Measurements from ENCODE around the gene LENG1. TPM values are rescaled to one million over a fixed set of nuclear protein-coding genes. Genes with fewer than 3 reads are reported as not detected.
"Not testable (repeated sequence)": the region's sequence is repeated elsewhere in the genome, so short reads cannot be mapped to it uniquely, and the experiment has no call there.

Gene LENG1
- total RNA-seq, 1 donor: 4.7 TPM

DNA sequence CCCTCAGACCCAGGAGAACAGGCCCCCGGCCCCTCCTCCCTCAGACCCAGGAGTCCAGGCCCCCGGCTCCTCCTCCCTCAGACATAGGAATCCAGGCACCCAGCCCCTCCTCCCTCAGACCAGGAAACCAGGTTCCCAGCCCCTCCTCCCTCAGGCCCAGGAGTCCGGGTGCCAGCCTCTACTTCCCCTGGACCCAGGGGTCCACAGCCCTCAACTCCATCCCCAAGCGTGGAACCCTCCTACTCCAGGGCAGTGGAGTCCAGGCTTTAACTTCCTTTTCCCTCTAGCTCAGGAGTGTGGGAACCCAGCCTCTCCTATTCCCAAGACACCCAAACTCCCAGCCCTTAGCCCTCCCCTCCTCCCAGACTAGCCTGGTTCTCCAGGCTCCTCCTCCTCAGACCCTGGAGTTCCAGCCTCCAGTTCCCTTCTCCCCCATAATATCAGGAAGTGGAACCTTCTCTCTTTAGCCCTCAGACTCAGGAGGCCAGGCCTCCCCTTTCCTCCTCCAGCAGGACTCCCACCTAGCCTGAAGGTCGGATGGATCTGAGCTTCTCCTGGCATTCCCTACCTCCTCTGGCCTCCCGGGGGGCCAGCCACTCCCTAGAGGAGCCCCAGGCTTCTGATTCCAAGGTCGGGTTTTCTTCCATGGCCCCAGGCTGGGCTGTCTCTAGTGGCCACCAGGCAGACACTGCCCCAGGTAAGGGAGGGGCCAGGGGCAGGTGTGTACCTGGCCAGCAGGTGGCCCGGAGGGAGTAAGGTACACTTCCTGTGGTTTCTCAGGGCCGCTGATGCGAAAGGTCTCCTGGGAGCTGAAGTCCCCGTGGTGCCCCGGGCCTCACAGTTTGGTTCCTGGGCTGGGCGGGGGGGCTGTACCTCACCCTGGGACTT lies 13.2 kb upstream of the LENG1 start, which contains the start of gene TMC4:
Gene TMC4, minus strand, starts transcription at position 690 of the 888 bp plus-strand sequence. Its CDS starts 43 bp downstream, at position 647.
- TF ChIP-seq CTCF (IDR thresholded peaks at IDR 0.05; ENCODE audit: extremely low read depth, low read depth, low read length): no peak
- Histone ChIP-seq H3K27ac (ENCODE audit: low read depth, low read length) (no peak within 1 kb of the TSS), H2AFZ (ENCODE audit: low read length) (no peak within 1 kb of the TSS), H3K4me3 (ENCODE audit: insufficient read depth, low read length) (no peak within 1 kb of the TSS), H3K27me3 (ENCODE audit: insufficient read depth, low read length) (no peaks in the 10 kb centered on the region), H4K20me1 (ENCODE audit: insufficient read depth, low read length) (no peaks in the 10 kb centered on the region), H3K79me2 (ENCODE audit: insufficient read depth, low read length) (no peaks in the 10 kb centered on the region), H3K36me3 (ENCODE audit: insufficient read depth, low read length) (peaks cover 8% of the 10 kb centered on the region), H3K4me1 (ENCODE audit: insufficient read depth, low read length) (peaks cover 2% of the 10 kb centered on the region), H3K4me2 (ENCODE audit: insufficient read depth, low read length) (no peak within 1 kb of the TSS), H3K9me3 (ENCODE audit: low read depth, low read length) (no peaks in the 10 kb centered on the region)
- peak; percentile 95 for DNase-seq (ENCODE audit: insufficient read length, low spot score, missing footprints)

DNA sequence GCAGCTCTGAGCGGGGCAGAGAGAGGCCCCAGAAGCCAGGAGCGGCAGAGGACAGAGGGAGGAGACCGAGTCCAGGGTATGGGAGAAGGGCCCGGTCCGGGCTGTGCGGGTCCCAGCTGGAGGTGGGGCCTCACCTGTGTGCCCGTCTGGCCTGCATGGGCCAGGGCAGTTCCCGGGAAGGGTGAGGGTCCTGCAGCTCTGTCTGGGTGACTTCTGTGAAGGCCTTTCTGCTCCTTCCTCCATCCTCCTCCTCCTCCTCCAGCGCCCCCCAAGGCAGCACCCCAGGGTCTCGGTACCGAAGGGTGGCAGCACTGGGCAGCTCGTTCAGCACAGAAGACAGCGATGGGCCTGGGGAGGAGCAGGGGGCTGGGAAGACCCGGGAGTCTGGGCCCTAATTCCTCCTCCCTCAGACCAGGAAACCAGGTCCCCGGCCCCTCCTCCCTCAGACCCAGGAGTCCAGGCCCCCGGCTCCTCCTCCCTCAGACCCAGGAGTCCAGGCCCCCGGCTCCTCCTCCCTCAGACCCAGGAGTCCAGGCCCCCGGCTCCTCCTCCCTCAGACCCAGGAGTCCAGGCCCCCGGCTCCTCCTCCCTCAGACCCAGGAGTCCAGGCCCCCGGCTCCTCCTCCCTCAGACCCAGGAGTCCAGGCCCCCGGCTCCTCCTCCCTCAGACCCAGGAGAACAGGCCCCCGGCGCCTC lies 12.4 kb upstream of the LENG1 start:
- H3K27me3 ChIP-seq (ENCODE audit: insufficient read depth, low read length); H3K4me2 ChIP-seq (ENCODE audit: insufficient read depth, low read length); H3K79me2 ChIP-seq (ENCODE audit: insufficient read depth, low read length); H3K36me3 ChIP-seq (ENCODE audit: insufficient read depth, low read length); H3K4me1 ChIP-seq (ENCODE audit: insufficient read depth, low read length); H4K20me1 ChIP-seq (ENCODE audit: insufficient read depth, low read length); H2AFZ ChIP-seq (ENCODE audit: low read length); H3K4me3 ChIP-seq (ENCODE audit: insufficient read depth, low read length); H3K9me3 ChIP-seq (ENCODE audit: low read depth, low read length); H3K27ac ChIP-seq (ENCODE audit: low read depth, low read length): not testable (repeated sequence)
- DNase-seq (ENCODE audit: insufficient read length, low spot score, missing footprints): peak; percentile 52

DNA sequence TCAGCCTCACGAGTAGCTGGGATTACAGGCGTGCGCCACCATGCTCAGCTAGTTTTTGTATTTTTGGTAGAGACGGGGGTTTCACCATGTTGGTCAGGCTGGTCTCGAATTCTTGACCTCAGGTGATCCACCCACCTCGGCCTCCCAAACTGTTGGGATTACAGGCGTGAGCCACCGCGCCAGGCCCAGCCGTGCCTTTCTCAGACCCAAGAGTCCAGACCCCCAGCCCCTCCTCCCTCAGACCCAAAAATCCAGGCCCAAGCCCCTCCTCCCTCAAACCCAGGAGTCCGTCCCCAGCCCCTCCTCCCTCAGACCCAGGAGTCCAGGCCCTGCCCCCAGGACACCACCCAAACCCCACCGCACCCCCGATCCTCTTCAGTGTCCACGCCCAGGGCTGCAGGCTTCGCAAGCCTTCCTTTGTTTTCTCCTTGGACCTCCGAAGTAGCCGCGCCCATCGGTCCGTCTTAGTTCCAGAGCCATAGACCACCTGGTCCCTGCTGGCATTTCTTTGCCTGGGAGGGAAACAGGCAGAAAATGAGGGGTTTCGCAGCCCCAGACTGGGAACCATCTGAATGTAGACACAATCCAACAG lies 9.7 kb upstream of the LENG1 start:
- Histone ChIP-seq H4K20me1 (ENCODE audit: insufficient read depth, low read length) (no peaks in the 10 kb centered on the region), H3K27me3 (ENCODE audit: insufficient read depth, low read length) (peaks cover 2% of the 10 kb centered on the region), H3K4me2 (ENCODE audit: insufficient read depth, low read length) (no peak overlapping the region), H3K36me3 (ENCODE audit: insufficient read depth, low read length) (no peaks in the 10 kb centered on the region), H3K4me1 (ENCODE audit: insufficient read depth, low read length) (peaks cover 2% of the 10 kb centered on the region), H3K4me3 (ENCODE audit: insufficient read depth, low read length) (no peak overlapping the region), H2AFZ (ENCODE audit: low read length) (no peak overlapping the region), H3K9me3 (ENCODE audit: low read depth, low read length) (no peaks in the 10 kb centered on the region), H3K79me2 (ENCODE audit: insufficient read depth, low read length) (no peaks in the 10 kb centered on the region), H3K27ac (ENCODE audit: low read depth, low read length) (no peak overlapping the region)
- TF ChIP-seq CTCF (IDR thresholded peaks at IDR 0.05; ENCODE audit: extremely low read depth, low read depth, low read length): no peak
- DNase-seq (ENCODE audit: insufficient read length, low spot score, missing footprints): no peak

DNA sequence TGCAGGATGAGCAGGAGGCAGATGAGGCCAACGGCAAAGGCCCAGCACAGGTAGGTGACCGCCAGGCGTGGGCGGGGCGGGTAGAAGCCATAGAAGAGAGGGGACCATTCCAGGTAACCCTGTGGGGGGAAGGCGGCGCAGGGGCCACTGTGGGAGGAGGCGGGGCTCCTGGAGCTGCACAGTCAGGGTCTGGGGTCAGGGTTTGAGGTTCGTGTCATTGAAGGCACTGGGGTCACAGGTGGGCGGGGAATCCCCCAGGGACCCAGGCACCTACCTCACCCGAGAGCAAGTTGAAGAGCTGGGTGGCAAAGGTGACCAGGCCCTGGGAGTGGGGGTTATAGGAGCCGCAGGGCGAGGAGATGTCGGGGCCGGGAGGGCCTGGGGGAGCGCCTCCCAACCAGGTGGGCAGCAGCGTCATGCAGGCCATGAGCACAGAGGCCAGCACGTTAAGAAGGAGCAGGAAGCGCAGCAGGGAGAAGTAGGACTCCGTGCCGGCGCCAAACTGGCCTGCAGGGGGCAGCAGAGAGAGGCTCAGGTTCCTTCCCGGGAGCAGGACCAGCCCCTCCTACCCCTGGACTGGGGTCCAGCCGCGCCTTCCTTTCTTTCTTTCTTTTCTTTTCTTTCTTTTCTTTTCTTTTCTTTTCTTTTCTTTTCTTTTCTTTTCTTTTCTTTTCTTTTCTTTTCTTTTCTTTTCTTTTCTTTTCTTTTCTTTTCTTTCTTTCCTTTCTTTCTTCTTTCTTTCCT lies 8.8 kb upstream of the LENG1 start:
- no peaks in the 10 kb centered on the region for H3K9me3 ChIP-seq (ENCODE audit: low read depth, low read length)
- no peak overlapping the region for H3K4me2 ChIP-seq (ENCODE audit: insufficient read depth, low read length)

More for the DNA sequence above, 8.8 kb upstream of the LENG1 start:
- Histone ChIP-seq H2AFZ (ENCODE audit: low read length) (no peak overlapping the region), H3K4me3 (ENCODE audit: insufficient read depth, low read length) (no peak overlapping the region), H3K27ac (ENCODE audit: low read depth, low read length) (no peak overlapping the region), H3K36me3 (ENCODE audit: insufficient read depth, low read length) (no peaks in the 10 kb centered on the region), H3K27me3 (ENCODE audit: insufficient read depth, low read length) (peaks cover 6% of the 10 kb centered on the region), H4K20me1 (ENCODE audit: insufficient read depth, low read length) (no peaks in the 10 kb centered on the region), H3K79me2 (ENCODE audit: insufficient read depth, low read length) (no peaks in the 10 kb centered on the region), H3K4me1 (ENCODE audit: insufficient read depth, low read length) (peaks cover 2% of the 10 kb centered on the region)
- DNase-seq (ENCODE audit: insufficient read length, low spot score, missing footprints): peak; percentile 99
- TF ChIP-seq CTCF (IDR thresholded peaks at IDR 0.05; ENCODE audit: extremely low read depth, low read depth, low read length): peak; percentile 80
